Body of pancreas (tissue), 4 donors: Measurements from ENCODE around the gene UNCX.

Experiments
- POLR2A ChIP-seq, 3 donors: fragments of 450-650 bp; IDR thresholded peaks; one replicate each; pipeline ENCODE4 v1.6.1; 2016; ENCODE audit warnings: antibody characterized with exemption in 3 of 3, mild to moderate bottlenecking in 2 of 3
- TF ChIP-seq, protein P1 (sequence below), 7 experiments: fragments of 450-650 bp in 4 of 7; fragments of 200-600 bp in 3 of 7; sonication (generic) in 3 of 7; IDR thresholded peaks; one replicate each; pipeline ENCODE4 v1.5.1; 2016 to 2019; ENCODE audit warnings: antibody characterized with exemption in 7 of 7

DNA sequence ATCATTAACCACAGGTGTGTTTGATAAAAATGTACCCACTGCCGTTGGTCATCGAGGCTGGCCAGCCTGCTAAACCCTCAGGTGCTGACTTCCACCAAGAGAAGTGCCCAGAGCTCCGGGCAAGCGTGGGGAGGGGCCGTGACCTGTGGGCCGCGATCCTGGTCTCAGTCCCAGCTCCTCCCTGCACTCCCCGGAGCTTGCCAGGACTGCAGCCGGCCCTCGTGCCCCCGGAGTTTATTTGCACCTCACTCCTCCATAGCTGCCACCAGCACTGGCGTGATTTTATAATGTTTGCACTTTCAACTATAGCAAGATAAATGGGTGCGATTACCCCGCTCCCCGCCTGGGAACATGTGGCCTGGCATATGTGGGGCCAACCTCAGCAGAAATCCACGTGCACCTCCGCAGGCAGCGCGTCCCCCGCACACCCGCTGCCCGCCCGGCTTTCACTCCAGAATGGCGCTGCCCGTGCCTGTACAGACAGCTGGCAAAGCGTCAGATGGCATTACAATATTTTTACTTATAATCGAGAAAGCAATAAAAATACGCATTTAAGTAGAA is 30.8 kb downstream of the UNCX start:
- TF ChIP-seq, protein P1, sequence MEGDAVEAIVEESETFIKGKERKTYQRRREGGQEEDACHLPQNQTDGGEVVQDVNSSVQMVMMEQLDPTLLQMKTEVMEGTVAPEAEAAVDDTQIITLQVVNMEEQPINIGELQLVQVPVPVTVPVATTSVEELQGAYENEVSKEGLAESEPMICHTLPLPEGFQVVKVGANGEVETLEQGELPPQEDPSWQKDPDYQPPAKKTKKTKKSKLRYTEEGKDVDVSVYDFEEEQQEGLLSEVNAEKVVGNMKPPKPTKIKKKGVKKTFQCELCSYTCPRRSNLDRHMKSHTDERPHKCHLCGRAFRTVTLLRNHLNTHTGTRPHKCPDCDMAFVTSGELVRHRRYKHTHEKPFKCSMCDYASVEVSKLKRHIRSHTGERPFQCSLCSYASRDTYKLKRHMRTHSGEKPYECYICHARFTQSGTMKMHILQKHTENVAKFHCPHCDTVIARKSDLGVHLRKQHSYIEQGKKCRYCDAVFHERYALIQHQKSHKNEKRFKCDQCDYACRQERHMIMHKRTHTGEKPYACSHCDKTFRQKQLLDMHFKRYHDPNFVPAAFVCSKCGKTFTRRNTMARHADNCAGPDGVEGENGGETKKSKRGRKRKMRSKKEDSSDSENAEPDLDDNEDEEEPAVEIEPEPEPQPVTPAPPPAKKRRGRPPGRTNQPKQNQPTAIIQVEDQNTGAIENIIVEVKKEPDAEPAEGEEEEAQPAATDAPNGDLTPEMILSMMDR (IDR thresholded peaks at IDR 0.05): no peak
- TF ChIP-seq POLR2A (IDR thresholded peaks at IDR 0.05): no peak
